Measurements from ENCODE around the gene BCL11A.

Gene BCL11A

DNA sequence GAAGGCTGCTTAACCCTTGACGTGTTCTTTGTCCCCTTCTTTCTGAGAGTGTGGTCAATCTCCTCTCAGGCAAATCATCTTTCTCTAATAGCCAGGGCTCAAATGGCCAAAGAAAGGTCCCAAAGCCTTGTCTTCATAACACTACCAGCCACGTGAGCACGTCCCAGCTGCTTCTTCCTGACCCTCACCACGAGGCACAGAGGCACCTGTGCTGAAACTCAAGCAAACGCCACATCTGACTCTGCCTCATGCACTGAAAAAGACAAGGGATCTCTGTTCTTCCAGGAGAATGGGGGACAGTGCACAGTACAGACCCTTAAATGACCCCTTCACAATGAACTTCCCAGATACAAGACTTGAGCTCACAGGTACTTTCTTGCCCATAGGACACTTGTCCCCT, 31.8 kb downstream of the BCL11A start:
- Histone ChIP-seq H3K9me3 (ENCODE audit: severe bottlenecking) (no peaks in the 10 kb centered on the region), H3K27ac (no peak overlapping the region), H3K4me3 (ENCODE audit: low read depth, low read length) (no peak overlapping the region), H3K27me3 (ENCODE audit: insufficient read depth, low read depth, severe bottlenecking) (no peaks in the 10 kb centered on the region), H3K36me3 (peaks cover 1% of the 10 kb centered on the region)
- DNase-seq = no peak
- TF ChIP-seq, protein P1, sequence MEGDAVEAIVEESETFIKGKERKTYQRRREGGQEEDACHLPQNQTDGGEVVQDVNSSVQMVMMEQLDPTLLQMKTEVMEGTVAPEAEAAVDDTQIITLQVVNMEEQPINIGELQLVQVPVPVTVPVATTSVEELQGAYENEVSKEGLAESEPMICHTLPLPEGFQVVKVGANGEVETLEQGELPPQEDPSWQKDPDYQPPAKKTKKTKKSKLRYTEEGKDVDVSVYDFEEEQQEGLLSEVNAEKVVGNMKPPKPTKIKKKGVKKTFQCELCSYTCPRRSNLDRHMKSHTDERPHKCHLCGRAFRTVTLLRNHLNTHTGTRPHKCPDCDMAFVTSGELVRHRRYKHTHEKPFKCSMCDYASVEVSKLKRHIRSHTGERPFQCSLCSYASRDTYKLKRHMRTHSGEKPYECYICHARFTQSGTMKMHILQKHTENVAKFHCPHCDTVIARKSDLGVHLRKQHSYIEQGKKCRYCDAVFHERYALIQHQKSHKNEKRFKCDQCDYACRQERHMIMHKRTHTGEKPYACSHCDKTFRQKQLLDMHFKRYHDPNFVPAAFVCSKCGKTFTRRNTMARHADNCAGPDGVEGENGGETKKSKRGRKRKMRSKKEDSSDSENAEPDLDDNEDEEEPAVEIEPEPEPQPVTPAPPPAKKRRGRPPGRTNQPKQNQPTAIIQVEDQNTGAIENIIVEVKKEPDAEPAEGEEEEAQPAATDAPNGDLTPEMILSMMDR (IDR thresholded peaks at IDR 0.05; ENCODE audit: low read depth, low read length) = no peak

DNA sequence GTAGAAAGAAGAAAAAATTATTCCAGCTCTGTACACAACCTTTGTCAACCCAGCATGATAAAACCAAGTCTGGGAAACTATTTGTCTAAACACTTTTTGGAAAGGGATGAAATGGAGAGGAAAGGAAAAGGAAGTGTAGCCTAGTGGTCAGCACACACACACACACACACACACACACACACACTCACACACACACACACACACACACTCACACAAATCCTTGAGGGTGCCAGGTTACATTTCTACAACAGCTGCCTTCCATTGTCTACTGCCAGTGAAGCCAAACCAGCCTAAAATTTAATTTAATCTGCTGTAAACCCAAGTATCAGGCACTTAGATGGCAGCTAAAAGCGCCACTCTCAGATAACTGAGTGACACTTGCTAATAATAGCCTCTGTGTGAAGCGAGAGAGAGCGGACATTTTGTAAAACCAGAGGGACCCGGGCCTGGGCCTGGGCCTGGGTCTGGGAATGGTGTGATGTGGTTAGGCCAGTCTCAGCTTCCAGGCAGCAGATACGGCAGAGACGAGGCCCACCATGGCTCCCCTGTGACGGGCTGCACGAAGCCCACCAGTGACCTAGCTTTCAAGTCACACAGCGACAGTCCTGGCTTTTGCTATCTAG, 32.4 kb downstream of the BCL11A start:
- H3K36me3 ChIP-seq = peaks cover 7% of the 10 kb centered on the region
- no peak overlapping the region for H3K4me3 ChIP-seq (ENCODE audit: low read depth, low read length)
- TF ChIP-seq, protein P1 (IDR thresholded peaks at IDR 0.05; ENCODE audit: low read depth, low read length) = no peak
- no peaks in the 10 kb centered on the region for H3K9me3 ChIP-seq (ENCODE audit: severe bottlenecking)
- no peak overlapping the region for H3K27ac ChIP-seq
- no peak for DNase-seq
- no peaks in the 10 kb centered on the region for H3K27me3 ChIP-seq (ENCODE audit: insufficient read depth, low read depth, severe bottlenecking)

DNA sequence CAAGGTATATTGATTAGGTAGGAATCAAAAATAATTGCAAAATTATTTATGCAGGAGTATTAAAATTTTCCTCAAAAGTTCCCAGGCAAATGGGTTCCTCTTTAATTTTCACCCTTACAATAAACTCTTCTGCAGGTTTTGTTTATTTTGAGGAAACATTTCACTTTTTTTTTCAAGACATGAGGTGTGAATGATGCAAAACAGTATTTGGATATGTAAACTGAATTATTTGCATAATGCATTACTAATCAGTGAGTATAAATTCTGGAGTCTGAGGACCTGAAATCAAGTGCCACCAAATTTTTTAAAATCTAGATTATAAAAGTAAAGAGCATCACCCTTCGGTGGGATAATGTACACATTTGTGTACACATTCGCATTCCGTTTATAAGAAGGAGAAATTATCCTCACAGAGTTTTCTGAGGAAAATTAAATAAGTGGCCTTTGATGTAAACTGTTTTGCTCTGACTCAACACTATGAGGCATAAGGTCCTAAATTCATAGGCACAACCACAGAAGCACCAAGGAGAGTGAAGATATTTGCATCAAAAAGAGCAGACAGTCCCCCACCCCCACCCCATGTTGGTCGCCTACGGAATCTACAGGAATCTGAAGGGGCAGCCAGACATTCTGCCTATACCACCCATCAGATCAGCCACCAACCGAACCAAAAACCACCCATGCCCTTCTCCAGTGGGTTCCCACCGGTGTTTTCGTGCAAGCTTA, 33.1 kb downstream of the BCL11A start:
- Histone ChIP-seq H3K9me3 (ENCODE audit: severe bottlenecking) (no peaks in the 10 kb centered on the region), H3K4me3 (ENCODE audit: low read depth, low read length) (no peak overlapping the region), H3K27me3 (ENCODE audit: insufficient read depth, low read depth, severe bottlenecking) (no peaks in the 10 kb centered on the region), H3K36me3 (peaks cover 9% of the 10 kb centered on the region), H3K27ac (no peak overlapping the region)
- no peak for DNase-seq
- TF ChIP-seq, protein P1 (IDR thresholded peaks at IDR 0.05; ENCODE audit: low read depth, low read length) = no peak

DNA sequence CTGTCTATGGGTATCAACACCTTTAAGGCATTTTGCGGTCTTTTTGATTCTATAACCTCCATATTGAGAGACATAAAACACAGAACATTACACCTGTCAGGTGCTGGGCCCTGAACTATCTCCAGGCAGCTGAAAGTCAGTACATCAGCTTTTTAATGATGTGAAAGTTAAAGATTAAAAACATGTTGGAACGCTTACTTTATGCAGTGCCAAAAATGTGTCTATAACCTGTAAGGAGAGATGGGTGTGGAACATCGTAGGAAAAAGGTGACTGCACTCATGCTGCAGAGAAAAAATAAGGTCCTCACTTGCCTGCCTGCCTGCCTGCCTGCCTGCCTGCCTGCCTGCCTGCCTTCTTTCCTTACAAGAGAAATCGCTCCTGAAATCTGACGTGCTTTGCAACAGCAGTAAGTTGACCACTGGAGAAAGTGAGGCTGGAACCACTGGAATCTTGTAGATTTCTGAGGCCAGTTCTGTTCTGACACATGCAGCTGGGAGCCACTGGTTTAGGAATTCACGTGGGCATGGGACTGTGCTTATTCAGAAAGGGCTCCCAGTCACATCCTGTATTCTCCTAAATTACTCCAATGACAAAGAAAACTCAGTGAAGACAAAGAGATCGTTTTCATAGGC, 34.1 kb downstream of the BCL11A start:
- TF ChIP-seq, protein P1 (IDR thresholded peaks at IDR 0.05; ENCODE audit: low read depth, low read length) = no peak
- Histone ChIP-seq H3K27me3 (ENCODE audit: insufficient read depth, low read depth, severe bottlenecking) (no peaks in the 10 kb centered on the region), H3K36me3 (peaks cover 9% of the 10 kb centered on the region), H3K4me3 (ENCODE audit: low read depth, low read length) (no peak overlapping the region), H3K9me3 (ENCODE audit: severe bottlenecking) (no peaks in the 10 kb centered on the region), H3K27ac (no peak overlapping the region)
- no peak for DNase-seq

DNA sequence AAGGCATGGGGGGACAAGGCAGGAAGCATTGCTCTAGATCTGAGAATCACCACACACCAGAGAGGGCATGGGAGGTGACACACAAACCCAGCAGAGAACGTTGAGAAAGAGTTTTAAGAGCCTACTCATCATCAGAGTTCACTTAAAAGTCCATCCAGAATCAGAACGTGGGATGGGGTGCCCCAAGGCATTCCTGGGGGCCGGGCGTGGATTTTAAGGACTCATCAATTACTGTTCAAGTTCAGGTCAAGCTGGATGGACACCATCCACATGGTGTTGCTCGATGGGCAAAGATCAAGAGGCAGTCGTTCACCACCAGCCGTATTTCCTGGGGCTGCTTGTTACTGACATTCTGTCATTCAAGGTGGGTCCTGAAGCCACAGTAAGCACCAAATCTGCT, 34.9 kb downstream of the BCL11A start:
- Histone ChIP-seq H3K4me3 (ENCODE audit: low read depth, low read length) (no peak overlapping the region), H3K27me3 (ENCODE audit: insufficient read depth, low read depth, severe bottlenecking) (no peaks in the 10 kb centered on the region), H3K36me3 (peaks cover 12% of the 10 kb centered on the region), H3K9me3 (ENCODE audit: severe bottlenecking) (no peaks in the 10 kb centered on the region), H3K27ac (no peak overlapping the region)
- TF ChIP-seq, protein P1 (IDR thresholded peaks at IDR 0.05; ENCODE audit: low read depth, low read length) = no peak
- DNase-seq = no peak

All from WERI-Rb-1 (cell line).